OCI-LY7 (cell line): ENCODE data around the gene PTGIR. TPM values are rescaled to one million over a fixed set of nuclear protein-coding genes. Genes with fewer than 3 reads are reported as not detected.

Experiments
- BruUV-seq: library from RNA; stranded (reverse); fragments of 400-500 nt; replicated peaks from 2 replicates; lab custom pipeline; 2021; lab: Mats Ljungman, UMichigan
- CTCF ChIA-PET: fragments of 300-600 bp; sonication (Branson Sonifier 250); formaldehyde crosslinking; loops from one replicate; lab custom pipeline; 2022; ENCODE audit warnings: antibody characterized with exemption; ENCODE audit not compliant: unreplicated experiment; lab: Charles Lee
- POLR2A ChIA-PET: fragments of 300-600 bp; sonication (Branson Sonifier 250); formaldehyde crosslinking; loops from one replicate; lab custom pipeline; 2022; ENCODE audit warnings: antibody characterized with exemption; lab: Charles Lee
- DNase-seq: peaks from one replicate; pipeline ENCODE4 v3.0.0-alpha.2; 2015; ENCODE audit warnings: low spot score
- H2AFZ ChIP-seq: fragments of 200-600 bp; sonication (generic), shearing (Covaris generic); 2 replicates; pipeline ENCODE4 v1.6.1; 2014; ENCODE audit warnings: mild to moderate bottlenecking, antibody characterized with exemption, low read length, moderate library complexity
- H3K27ac ChIP-seq: fragments of 200-600 bp; sonication (generic); 2 replicates; pipeline ENCODE4 v1.5.1; 2014; ENCODE audit warnings: mixed run types, low read depth, mild to moderate bottlenecking, moderate library complexity, low read length, inconsistent platforms; ENCODE audit not compliant: poor library complexity, severe bottlenecking
- H3K36me3 ChIP-seq: fragments of 200-600 bp; sonication (generic); 2 replicates; pipeline ENCODE4 v1.6.1; 2014; ENCODE audit warnings: mild to moderate bottlenecking, antibody characterized with exemption, low read length, moderate library complexity, mixed read lengths; ENCODE audit not compliant: insufficient read depth
- H3K4me1 ChIP-seq: fragments of 200-600 bp; sonication (generic); 2 replicates; pipeline ENCODE4 v1.5.1; 2014; ENCODE audit warnings: mild to moderate bottlenecking, low read length; ENCODE audit not compliant: insufficient read depth, poor library complexity, severe bottlenecking
- H3K4me2 ChIP-seq: fragments of 200-600 bp; sonication (generic); 2 replicates; pipeline ENCODE4 v1.6.1; 2014; ENCODE audit warnings: mild to moderate bottlenecking, low read length
- H3K4me3 ChIP-seq: fragments of 200-600 bp; sonication (generic); 2 replicates; pipeline ENCODE4 v1.5.1; 2014; ENCODE audit warnings: mild to moderate bottlenecking, low read depth, low read length; ENCODE audit not compliant: poor library complexity, severe bottlenecking
- H3K79me2 ChIP-seq: fragments of 200-600 bp; sonication (generic); 2 replicates; pipeline ENCODE4 v1.6.1; 2016; ENCODE audit warnings: low read depth, mild to moderate bottlenecking, low read length, moderate library complexity, mixed read lengths; ENCODE audit not compliant: insufficient read depth
- H3K9me2 ChIP-seq: fragments of 200-600 bp; sonication (generic); 2 replicates; pipeline ENCODE4 v1.6.1; 2016; ENCODE audit warnings: mild to moderate bottlenecking, low read length, mixed read lengths; ENCODE audit not compliant: insufficient read depth
- H3K9me3 ChIP-seq: fragments of 200-600 bp; sonication (generic); 2 replicates; pipeline ENCODE4 v1.6.1; 2014; ENCODE audit warnings: mild to moderate bottlenecking, mixed run types, low read length, mixed read lengths
- H4K20me1 ChIP-seq: fragments of 200-600 bp; sonication (generic); 2 replicates; pipeline ENCODE4 v1.6.1; 2014; ENCODE audit warnings: mild to moderate bottlenecking, antibody characterized with exemption, low read length, moderate library complexity, mixed read lengths; ENCODE audit not compliant: insufficient read depth
- EZH2phosphoT487 ChIP-seq: fragments of 200-600 bp; sonication (generic); IDR thresholded peaks from 2 replicates; pipeline ENCODE4 v1.6.1; 2018; ENCODE audit warnings: low read depth, borderline replicate concordance, mild to moderate bottlenecking, mixed run types, antibody characterized with exemption, low read length, moderate library complexity, mixed read lengths
- intact Hi-C: fragments of 100-400 bp; cut with micrococcal nuclease; formaldehyde crosslinking; loops from one replicate; pipeline ENCODE4 v1.10.0; 2022; ENCODE audit not compliant: unreplicated experiment
- total RNA-seq, 2 experiments: library from RNA; depleted of rRNA in 1 of 2; stranded (reverse); fragments of >200 nt in 1 of 2; shearing (Covaris generic) in 1 of 2; gene quantifications; 2 replicates each; pipeline ENCODE4 v1.2.3, GENCODE V29; 2014 to 2022
- TF ChIP-seq, protein P1 (sequence below): fragments of 200-600 bp; sonication (generic); conservative IDR thresholded peaks from 2 replicates; pipeline ENCODE4 v1.5.1; 2014; ENCODE audit warnings: mild to moderate bottlenecking, antibody characterized with exemption, low read length, moderate library complexity, mixed read lengths

Gene PTGIR
- total RNA-seq, 2 experiments from 2014 or later = 0.25 TPM; not detected in 1

DNA sequence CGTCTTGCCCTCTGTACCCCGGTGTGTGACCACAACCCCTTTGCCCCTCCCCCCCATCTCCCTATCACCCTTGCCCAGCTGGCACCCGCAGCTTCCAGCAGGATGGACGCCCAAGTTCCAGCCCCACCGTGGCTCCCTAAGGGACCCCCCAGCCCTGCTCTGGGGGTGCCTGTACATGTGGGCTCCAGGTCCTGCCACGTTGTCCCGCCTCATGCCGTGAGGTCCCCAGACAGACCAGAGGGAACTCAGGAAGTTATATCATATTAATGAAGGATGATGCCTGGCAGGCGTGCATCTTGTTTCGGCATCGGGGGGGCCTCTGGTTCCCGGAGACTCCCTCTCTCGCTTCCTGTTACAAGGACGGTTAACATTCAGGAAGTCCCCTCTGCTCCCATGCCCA, 1.6 kb upstream of the PTGIR start:
- intact Hi-C loops = no loop called here
- Histone ChIP-seq H3K4me2 (no peak overlapping the region), H3K36me3 (no peaks in the 10 kb centered on the region), H3K9me2 (no peaks in the 10 kb centered on the region), H3K4me3 (no peak overlapping the region), H2AFZ (no peak overlapping the region), H3K79me2 (no peaks in the 10 kb centered on the region), H3K4me1 (peaks cover 14% of the 10 kb centered on the region), H3K27ac (no peak overlapping the region), H3K9me3 (no peaks in the 10 kb centered on the region), H4K20me1 (no peaks in the 10 kb centered on the region)
- TF ChIP-seq, protein P1, sequence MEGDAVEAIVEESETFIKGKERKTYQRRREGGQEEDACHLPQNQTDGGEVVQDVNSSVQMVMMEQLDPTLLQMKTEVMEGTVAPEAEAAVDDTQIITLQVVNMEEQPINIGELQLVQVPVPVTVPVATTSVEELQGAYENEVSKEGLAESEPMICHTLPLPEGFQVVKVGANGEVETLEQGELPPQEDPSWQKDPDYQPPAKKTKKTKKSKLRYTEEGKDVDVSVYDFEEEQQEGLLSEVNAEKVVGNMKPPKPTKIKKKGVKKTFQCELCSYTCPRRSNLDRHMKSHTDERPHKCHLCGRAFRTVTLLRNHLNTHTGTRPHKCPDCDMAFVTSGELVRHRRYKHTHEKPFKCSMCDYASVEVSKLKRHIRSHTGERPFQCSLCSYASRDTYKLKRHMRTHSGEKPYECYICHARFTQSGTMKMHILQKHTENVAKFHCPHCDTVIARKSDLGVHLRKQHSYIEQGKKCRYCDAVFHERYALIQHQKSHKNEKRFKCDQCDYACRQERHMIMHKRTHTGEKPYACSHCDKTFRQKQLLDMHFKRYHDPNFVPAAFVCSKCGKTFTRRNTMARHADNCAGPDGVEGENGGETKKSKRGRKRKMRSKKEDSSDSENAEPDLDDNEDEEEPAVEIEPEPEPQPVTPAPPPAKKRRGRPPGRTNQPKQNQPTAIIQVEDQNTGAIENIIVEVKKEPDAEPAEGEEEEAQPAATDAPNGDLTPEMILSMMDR = no peak
- no peak for TF ChIP-seq EZH2phosphoT487
- BruUV-seq = no TSS peak
- CTCF ChIA-PET = no interaction called here
- POLR2A ChIA-PET = no interaction called here
- no peak for DNase-seq

- Histone ChIP-seq H3K36me3 (no peaks in the 10 kb centered on the region), H2AFZ (no peak overlapping the region), H4K20me1 (no peaks in the 10 kb centered on the region), H3K79me2 (no peaks in the 10 kb centered on the region), H3K4me3 (no peak overlapping the region), H3K4me2 (no peak overlapping the region), H3K9me3 (no peaks in the 10 kb centered on the region), H3K27ac (no peak overlapping the region), H3K9me2 (no peaks in the 10 kb centered on the region), H3K4me1 (peaks cover 16% of the 10 kb centered on the region)
- ChIA-PET POLR2A (no interaction called here), CTCF (no interaction called here)
- BruUV-seq = no TSS peak
- no peak for DNase-seq
- TF ChIP-seq EZH2phosphoT487 = no peak
- TF ChIP-seq, protein P1 = no peak
- intact Hi-C loops = no loop called here
These were observed 842 bp upstream of the PTGIR start for GRCh38 chr19:46625731-46626130.

DNA sequence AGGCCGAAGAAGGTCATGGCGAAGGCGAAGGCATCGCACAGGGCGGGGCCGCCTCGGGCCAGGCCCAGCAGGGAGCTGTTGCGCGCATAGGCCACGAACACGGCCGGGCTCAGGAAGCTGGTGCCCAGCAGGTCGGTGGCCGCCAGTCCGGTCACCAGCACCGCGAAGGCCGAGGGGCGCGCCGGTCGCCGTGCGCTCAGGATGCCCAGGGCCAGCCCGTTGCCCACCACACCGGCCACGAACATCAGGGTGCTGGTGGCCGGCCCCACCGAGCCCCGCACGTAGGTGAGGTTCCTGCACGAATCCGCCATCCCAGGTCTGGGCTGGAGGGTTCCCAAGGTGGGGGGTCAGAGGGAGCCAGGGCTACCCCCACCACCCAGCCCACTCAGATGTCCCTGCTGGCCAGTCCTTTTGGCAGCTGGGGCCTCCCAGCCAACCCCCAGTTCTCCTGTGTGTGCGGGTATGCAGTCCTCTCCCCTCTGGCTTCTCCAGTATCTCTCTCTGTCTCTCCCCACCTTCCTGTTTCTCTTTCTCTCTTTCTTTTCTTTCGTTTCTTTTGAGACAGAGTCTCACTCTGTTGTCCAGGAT, 880 bp downstream of the PTGIR start:
- BruUV-seq = no TSS peak
- no peak overlapping the region for H3K4me3 ChIP-seq
- no peaks in the 10 kb centered on the region for H3K9me2 ChIP-seq
- no peak overlapping the region for H2AFZ ChIP-seq
- intact Hi-C loops = no loop called here
- ChIA-PET CTCF (no interaction called here), POLR2A (no interaction called here)
- no peaks in the 10 kb centered on the region for H3K36me3 ChIP-seq
- H3K27ac ChIP-seq = no peak overlapping the region
- H4K20me1 ChIP-seq = no peaks in the 10 kb centered on the region
- no peak for TF ChIP-seq EZH2phosphoT487
- TF ChIP-seq, protein P1 = no peak
- peaks cover 32% of the 10 kb centered on the region for H3K4me1 ChIP-seq
- H3K9me3 ChIP-seq = no peaks in the 10 kb centered on the region
- H3K79me2 ChIP-seq = no peaks in the 10 kb centered on the region
- DNase-seq = no peak
- peak overlapping the region; percentile 37 for H3K4me2 ChIP-seq
